ENCODE measurements around the gene SLU7. TPM values are rescaled to one million over a fixed set of nuclear protein-coding genes. Genes with fewer than 3 reads are reported as not detected.

The SLU7 gene
- total RNA-seq, 1 donor from 2014 or later: 41.2 TPM

- Histone ChIP-seq H3K4me3 (ENCODE audit: low read depth, low read length) (no peak overlapping the region), H3K36me3 (ENCODE audit: control insufficient read depth, insufficient read depth, low read length) (no peaks in the 10 kb centered on the region), H3K27me3 (ENCODE audit: control insufficient read depth, insufficient read depth, low read length) (no peaks in the 10 kb centered on the region)
- no peak for DNase-seq (ENCODE audit: low read depth)
- no peak for TF ChIP-seq CTCF (IDR thresholded peaks at IDR 0.05; ENCODE audit: insufficient read depth, low read length, poor library complexity, severe bottlenecking)
These were observed 30.0 kb upstream of the SLU7 start for GRCh38 chr5:160448886-160449285.

GRCh38 chr5:160445751-160446150 is 26.9 kb upstream of the SLU7 start:
- no peak for TF ChIP-seq CTCF (IDR thresholded peaks at IDR 0.05; ENCODE audit: insufficient read depth, low read length, poor library complexity, severe bottlenecking)
- no peaks in the 10 kb centered on the region for H3K27me3 ChIP-seq (ENCODE audit: control insufficient read depth, insufficient read depth, low read length)
- no peak for DNase-seq (ENCODE audit: low read depth)
- H3K36me3 ChIP-seq (ENCODE audit: control insufficient read depth, insufficient read depth, low read length): no peaks in the 10 kb centered on the region
- H3K4me3 ChIP-seq (ENCODE audit: low read depth, low read length): no peak overlapping the region

GRCh38 chr5:160445132-160445531 is 26.3 kb upstream of the SLU7 start:
- DNase-seq (ENCODE audit: low read depth): no peak
- Histone ChIP-seq H3K36me3 (ENCODE audit: control insufficient read depth, insufficient read depth, low read length) (no peaks in the 10 kb centered on the region), H3K27me3 (ENCODE audit: control insufficient read depth, insufficient read depth, low read length) (no peaks in the 10 kb centered on the region), H3K4me3 (ENCODE audit: low read depth, low read length) (no peak overlapping the region)
- TF ChIP-seq CTCF (IDR thresholded peaks at IDR 0.05; ENCODE audit: insufficient read depth, low read length, poor library complexity, severe bottlenecking): no peak

- H3K36me3 ChIP-seq (ENCODE audit: control insufficient read depth, insufficient read depth, low read length): no peaks in the 10 kb centered on the region
- H3K27me3 ChIP-seq (ENCODE audit: control insufficient read depth, insufficient read depth, low read length): no peaks in the 10 kb centered on the region
- no peak overlapping the region for H3K4me3 ChIP-seq (ENCODE audit: low read depth, low read length)
- TF ChIP-seq CTCF (IDR thresholded peaks at IDR 0.05; ENCODE audit: insufficient read depth, low read length, poor library complexity, severe bottlenecking): no peak
- no peak for DNase-seq (ENCODE audit: low read depth)
These were observed 25.5 kb upstream of the SLU7 start for GRCh38 chr5:160444407-160444806.

- DNase-seq (ENCODE audit: low read depth): no peak
- Histone ChIP-seq H3K4me3 (ENCODE audit: low read depth, low read length) (no peak overlapping the region), H3K27me3 (ENCODE audit: control insufficient read depth, insufficient read depth, low read length) (no peaks in the 10 kb centered on the region), H3K36me3 (ENCODE audit: control insufficient read depth, insufficient read depth, low read length) (no peaks in the 10 kb centered on the region)
- TF ChIP-seq CTCF (IDR thresholded peaks at IDR 0.05; ENCODE audit: insufficient read depth, low read length, poor library complexity, severe bottlenecking): no peak
These were observed 24.0 kb upstream of the SLU7 start for GRCh38 chr5:160442824-160443431.

- Histone ChIP-seq H3K27me3 (ENCODE audit: control insufficient read depth, insufficient read depth, low read length) (no peaks in the 10 kb centered on the region), H3K36me3 (ENCODE audit: control insufficient read depth, insufficient read depth, low read length) (no peaks in the 10 kb centered on the region), H3K4me3 (ENCODE audit: low read depth, low read length) (no peak overlapping the region)
- no peak for DNase-seq (ENCODE audit: low read depth)
- no peak for TF ChIP-seq CTCF (IDR thresholded peaks at IDR 0.05; ENCODE audit: insufficient read depth, low read length, poor library complexity, severe bottlenecking)
These were observed 22.5 kb upstream of the SLU7 start for GRCh38 chr5:160441311-160441781.

Data from kidney epithelial cell (primary cell).